ENCODE measurements around the gene SLFN14.

Gene SLFN14

GRCh38 chr17:35519906-35520442, 40.6 kb downstream of the SLFN14 start:
- TF ChIP-seq FOXP2 (optimal IDR thresholded peaks at IDR 0.05; ENCODE audit: borderline replicate concordance, extremely low read depth, extremely low read length, insufficient read depth) = no peak

DNA sequence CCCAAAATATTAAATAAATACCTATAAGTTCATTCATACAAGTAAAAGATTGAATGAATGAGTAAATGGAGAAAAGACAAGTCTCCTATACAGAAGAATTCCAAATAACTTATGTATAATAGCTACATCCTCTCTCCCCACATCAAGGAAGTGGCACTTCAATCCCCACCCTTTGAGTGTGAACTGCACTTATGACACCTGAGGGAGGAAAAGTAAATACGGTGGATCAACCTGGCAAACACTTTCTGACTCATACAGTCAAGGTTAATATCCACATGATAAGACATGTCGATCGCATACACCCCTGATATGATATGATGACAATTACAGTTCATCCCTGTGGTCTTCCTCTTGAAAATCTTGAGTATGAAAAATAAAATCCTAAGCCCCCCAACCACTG, 41.2 kb downstream of the SLFN14 start:
- no peak for TF ChIP-seq SIN3A (IDR thresholded peaks at IDR 0.05; ENCODE audit: borderline replicate concordance, insufficient read depth, low read length)
- TF ChIP-seq TAF1 (IDR thresholded peaks at IDR 0.05; ENCODE audit: borderline replicate concordance, insufficient read depth, low read length) = no peak
- TF ChIP-seq FOXP2 (optimal IDR thresholded peaks at IDR 0.05; ENCODE audit: borderline replicate concordance, extremely low read depth, extremely low read length, insufficient read depth) = no peak
- TF ChIP-seq, protein P1, sequence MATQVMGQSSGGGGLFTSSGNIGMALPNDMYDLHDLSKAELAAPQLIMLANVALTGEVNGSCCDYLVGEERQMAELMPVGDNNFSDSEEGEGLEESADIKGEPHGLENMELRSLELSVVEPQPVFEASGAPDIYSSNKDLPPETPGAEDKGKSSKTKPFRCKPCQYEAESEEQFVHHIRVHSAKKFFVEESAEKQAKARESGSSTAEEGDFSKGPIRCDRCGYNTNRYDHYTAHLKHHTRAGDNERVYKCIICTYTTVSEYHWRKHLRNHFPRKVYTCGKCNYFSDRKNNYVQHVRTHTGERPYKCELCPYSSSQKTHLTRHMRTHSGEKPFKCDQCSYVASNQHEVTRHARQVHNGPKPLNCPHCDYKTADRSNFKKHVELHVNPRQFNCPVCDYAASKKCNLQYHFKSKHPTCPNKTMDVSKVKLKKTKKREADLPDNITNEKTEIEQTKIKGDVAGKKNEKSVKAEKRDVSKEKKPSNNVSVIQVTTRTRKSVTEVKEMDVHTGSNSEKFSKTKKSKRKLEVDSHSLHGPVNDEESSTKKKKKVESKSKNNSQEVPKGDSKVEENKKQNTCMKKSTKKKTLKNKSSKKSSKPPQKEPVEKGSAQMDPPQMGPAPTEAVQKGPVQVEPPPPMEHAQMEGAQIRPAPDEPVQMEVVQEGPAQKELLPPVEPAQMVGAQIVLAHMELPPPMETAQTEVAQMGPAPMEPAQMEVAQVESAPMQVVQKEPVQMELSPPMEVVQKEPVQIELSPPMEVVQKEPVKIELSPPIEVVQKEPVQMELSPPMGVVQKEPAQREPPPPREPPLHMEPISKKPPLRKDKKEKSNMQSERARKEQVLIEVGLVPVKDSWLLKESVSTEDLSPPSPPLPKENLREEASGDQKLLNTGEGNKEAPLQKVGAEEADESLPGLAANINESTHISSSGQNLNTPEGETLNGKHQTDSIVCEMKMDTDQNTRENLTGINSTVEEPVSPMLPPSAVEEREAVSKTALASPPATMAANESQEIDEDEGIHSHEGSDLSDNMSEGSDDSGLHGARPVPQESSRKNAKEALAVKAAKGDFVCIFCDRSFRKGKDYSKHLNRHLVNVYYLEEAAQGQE (IDR thresholded peaks at IDR 0.05; ENCODE audit: insufficient read depth in 1 of 2, low read depth in 2 of 2, low read length in 2 of 2) = no peak
- no peak for TF ChIP-seq POLR2AphosphoS5 (IDR thresholded peaks at IDR 0.05; ENCODE audit: low read depth, low read length)

- TF ChIP-seq POLR2AphosphoS5 (IDR thresholded peaks at IDR 0.05; ENCODE audit: low read depth, low read length) = no peak
- TF ChIP-seq SIN3A (IDR thresholded peaks at IDR 0.05; ENCODE audit: borderline replicate concordance, insufficient read depth, low read length) = no peak
- no peak for TF ChIP-seq FOXP2 (optimal IDR thresholded peaks at IDR 0.05; ENCODE audit: borderline replicate concordance, extremely low read depth, extremely low read length, insufficient read depth)
- TF ChIP-seq TAF1 (IDR thresholded peaks at IDR 0.05; ENCODE audit: borderline replicate concordance, insufficient read depth, low read length) = no peak
- TF ChIP-seq, protein P1 (IDR thresholded peaks at IDR 0.05; ENCODE audit: insufficient read depth in 1 of 2, low read depth in 2 of 2, low read length in 2 of 2) = no peak
Measured at GRCh38 chr17:35515027-35515426, 45.6 kb downstream of the SLFN14 start.

- TF ChIP-seq, protein P1 (IDR thresholded peaks at IDR 0.05; ENCODE audit: insufficient read depth in 1 of 2, low read depth in 2 of 2, low read length in 2 of 2) = no peak
- no peak for TF ChIP-seq TAF1 (IDR thresholded peaks at IDR 0.05; ENCODE audit: borderline replicate concordance, insufficient read depth, low read length)
- no peak for TF ChIP-seq SIN3A (IDR thresholded peaks at IDR 0.05; ENCODE audit: borderline replicate concordance, insufficient read depth, low read length)
- no peak for TF ChIP-seq POLR2AphosphoS5 (IDR thresholded peaks at IDR 0.05; ENCODE audit: low read depth, low read length)
- no peak for TF ChIP-seq FOXP2 (optimal IDR thresholded peaks at IDR 0.05; ENCODE audit: borderline replicate concordance, extremely low read depth, extremely low read length, insufficient read depth)
Measured at GRCh38 chr17:35514564-35514963, 46.1 kb downstream of the SLFN14 start.
